DMS53 treated with DMSO at 0.1 percent for 48 hours (cell line): Measurements from ENCODE around the gene BLOC1S3.
A peak's percentile ranks its signal among the peaks of the same experiment; 100 is the strongest.

Source experiments
- DNase-seq: peaks from one replicate; lab custom pipeline; 2025; ENCODE audit not compliant: unreplicated experiment; lab: John Stamatoyannopoulos, UW

Gene BLOC1S3

GRCh38 chr19:45161738-45162607 is 16.6 kb upstream of the BLOC1S3 start:
- DNase-seq: no peak

GRCh38 chr19:45162608-45163143 is 15.9 kb upstream of the BLOC1S3 start:
- DNase-seq: peak; percentile 64

GRCh38 chr19:45163156-45163555 is 15.4 kb upstream of the BLOC1S3 start:
- no peak for DNase-seq

- DNase-seq: no peak
These were observed 14.7 kb upstream of the BLOC1S3 start for GRCh38 chr19:45163751-45164460.

- peak; percentile 54 for DNase-seq
These were observed 13.8 kb upstream of the BLOC1S3 start for GRCh38 chr19:45164577-45165335.

GRCh38 chr19:45166723-45167252 is 11.8 kb upstream of the BLOC1S3 start:
- no peak for DNase-seq

- DNase-seq: no peak
These were observed 9.7 kb upstream of the BLOC1S3 start for GRCh38 chr19:45168767-45169351.

GRCh38 chr19:45169602-45170001 is 9.0 kb upstream of the BLOC1S3 start:
- DNase-seq: no peak

- DNase-seq: no peak
These were observed 8.2 kb upstream of the BLOC1S3 start for GRCh38 chr19:45170146-45171106.

- no peak for DNase-seq
These were observed 7.4 kb upstream of the BLOC1S3 start for GRCh38 chr19:45171211-45171623.

GRCh38 chr19:45172173-45172572 is 6.4 kb upstream of the BLOC1S3 start:
- no peak for DNase-seq

- DNase-seq: no peak
These were observed 5.9 kb upstream of the BLOC1S3 start for GRCh38 chr19:45172611-45173208.

- DNase-seq: no peak
These were observed 4.8 kb upstream of the BLOC1S3 start for GRCh38 chr19:45173816-45174215.

- DNase-seq: no peak
These were observed 2.9 kb upstream of the BLOC1S3 start for GRCh38 chr19:45175515-45176345.

- peak; percentile 17 for DNase-seq
These were observed 745 bp upstream of the BLOC1S3 start, which contains the start of gene TRAPPC6A for GRCh38 chr19:45177817-45178261. TSS of gene TRAPPC6A (minus strand) at chr19:45178237. CDS start at chr19:45178218, 19 bp downstream.

- no peak for DNase-seq
These were observed 698 bp downstream of the BLOC1S3 start for GRCh38 chr19:45179072-45179891.

GRCh38 chr19:45179892-45180370 is 1.3 kb downstream of the BLOC1S3 start:
- no peak for DNase-seq
